Dermis microvascular lymphatic vessel endothelial cell (primary cell): Measurements from ENCODE around the gene PARVA. TPM values are rescaled to one million over a fixed set of nuclear protein-coding genes. Genes with fewer than 3 reads are reported as not detected.

Source experiments
- DNase-seq, 2 donors: peaks; one replicate each; pipeline versions ENCODE4 v3.0.0 to v3.0.0-alpha.2; 2010; ENCODE audit warnings: low read depth in 2 of 2
- total RNA-seq: library from RNA; depleted of rRNA; stranded (reverse); fragments of >200 nt; gene quantifications from 2 replicates; pipeline ENCODE4 v1.2.1, GENCODE V29; 2014

PARVA gene
- total RNA-seq, 1 donor from 2014 or later: 17.6 TPM

GRCh38 chr11:12430954-12431595 is 53.7 kb downstream of the PARVA start:
- DNase-seq: peak; percentile 23 to 82

- no peak for DNase-seq
Measured at GRCh38 chr11:12432507-12432906, 55.1 kb downstream of the PARVA start.

- no peak for DNase-seq
Measured at GRCh38 chr11:12433121-12433520, 55.8 kb downstream of the PARVA start.

- no peak for DNase-seq
Measured at GRCh38 chr11:12433571-12434324, 56.4 kb downstream of the PARVA start.

DNA sequence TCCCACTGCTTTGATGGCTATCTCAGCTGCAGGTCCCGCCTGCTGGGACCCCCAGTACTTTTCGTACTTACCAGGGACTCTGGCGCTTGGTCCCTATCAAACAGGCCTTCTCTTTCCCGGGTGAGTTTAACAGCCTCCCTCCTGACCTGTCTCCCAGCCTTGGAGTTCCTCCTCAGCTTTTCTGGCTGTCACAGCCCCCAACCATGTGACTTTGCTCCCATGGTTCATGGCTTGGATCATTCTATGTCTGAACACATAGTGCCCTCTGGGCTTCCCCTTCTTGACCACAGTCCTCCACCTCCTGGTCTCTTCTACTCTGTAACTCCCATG is 56.9 kb downstream of the PARVA start:
- no peak for DNase-seq

- DNase-seq: no peak
Measured at GRCh38 chr11:12435264-12435663, 57.9 kb downstream of the PARVA start.

DNA sequence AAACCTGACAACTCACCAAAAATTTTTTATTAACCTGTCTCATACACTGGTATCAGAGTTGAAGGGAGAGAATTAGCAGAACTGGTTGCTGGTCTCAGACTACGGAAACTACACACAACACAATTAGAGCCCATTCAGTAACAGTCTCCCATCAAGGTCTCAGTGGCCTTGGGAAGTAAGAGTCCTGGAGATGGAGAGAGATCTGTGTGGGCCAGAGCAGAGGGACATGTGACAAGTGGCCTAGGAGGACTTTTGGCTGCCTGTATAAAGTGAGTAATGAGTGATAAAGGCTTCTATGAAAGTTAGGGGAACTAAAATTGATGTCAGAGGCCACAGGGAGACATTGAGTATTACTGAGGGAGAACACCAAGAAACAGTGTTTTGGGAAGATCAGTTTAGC is 58.9 kb downstream of the PARVA start:
- no peak for DNase-seq

- no peak for DNase-seq
Measured at GRCh38 chr11:12438291-12438690, 60.9 kb downstream of the PARVA start.

DNA sequence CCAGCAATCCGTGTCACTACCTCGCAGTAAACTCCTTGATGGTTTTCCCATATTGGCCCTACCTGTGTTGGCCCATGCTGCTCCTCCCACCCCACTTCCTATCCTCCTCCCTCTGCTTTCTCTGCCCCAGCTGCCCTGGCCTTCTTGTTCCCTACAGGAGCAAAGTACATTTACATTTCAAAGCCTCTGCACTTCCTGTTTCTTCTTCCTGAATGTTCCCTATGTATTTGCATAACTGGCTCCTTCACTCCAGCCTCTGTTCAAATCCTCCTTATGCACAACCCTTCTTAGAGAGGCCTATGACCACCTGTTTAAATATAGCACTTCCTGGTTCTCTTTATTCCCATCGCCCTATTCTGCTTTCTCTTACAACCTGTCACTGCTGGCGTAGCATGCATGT is 62.2 kb downstream of the PARVA start:
- no peak for DNase-seq

DNA sequence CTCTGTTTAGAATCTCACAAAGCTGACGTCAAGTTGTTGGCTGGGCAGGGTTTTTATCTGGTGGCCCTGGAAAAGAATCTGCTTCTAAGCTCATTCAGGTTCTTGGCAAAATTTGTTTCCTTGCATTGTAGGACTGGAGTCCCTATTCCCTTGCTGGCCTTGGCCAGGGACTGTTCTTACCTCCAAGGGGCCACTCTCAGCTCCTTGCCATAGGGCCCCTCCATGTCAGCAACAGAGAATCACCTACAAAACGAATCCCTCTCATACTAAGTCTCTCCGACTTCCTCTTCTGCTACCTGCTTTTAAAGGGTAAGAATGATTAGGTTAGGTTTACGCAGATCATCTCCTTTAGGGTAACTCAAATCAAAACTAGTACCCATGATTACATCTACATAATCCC is 63.2 kb downstream of the PARVA start:
- no peak for DNase-seq

DNA sequence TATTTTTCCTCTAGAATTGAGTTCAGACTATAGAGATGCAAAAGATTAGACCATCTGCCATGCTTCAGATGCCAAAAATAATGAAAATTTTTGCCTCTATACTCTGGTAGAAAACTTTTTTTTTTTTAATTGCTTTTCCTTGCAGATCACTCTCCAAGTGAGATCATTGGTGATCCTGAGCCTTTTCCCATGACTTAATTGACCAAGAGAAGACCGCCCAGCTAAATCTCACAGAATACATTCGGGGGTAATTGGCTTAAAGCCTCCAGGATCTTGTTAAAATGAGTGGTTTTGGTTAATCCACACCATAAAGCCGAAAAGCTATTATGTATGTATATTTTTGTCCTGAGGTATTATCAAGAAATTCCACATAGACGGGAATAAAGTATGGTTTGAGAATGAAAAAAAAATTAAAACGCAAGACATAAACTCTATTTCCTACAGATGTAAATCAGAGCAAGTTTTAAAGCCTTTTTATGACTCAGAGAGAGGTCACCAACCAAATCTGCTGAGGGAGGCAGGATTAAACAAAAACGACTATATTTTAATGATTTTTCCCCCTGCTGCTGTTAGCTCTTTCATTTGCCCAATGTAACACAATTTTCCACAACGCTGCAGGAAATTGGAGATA is 64.0 kb downstream of the PARVA start:
- no peak for DNase-seq

GRCh38 chr11:12444601-12445000 is 67.2 kb downstream of the PARVA start:
- no peak for DNase-seq

DNA sequence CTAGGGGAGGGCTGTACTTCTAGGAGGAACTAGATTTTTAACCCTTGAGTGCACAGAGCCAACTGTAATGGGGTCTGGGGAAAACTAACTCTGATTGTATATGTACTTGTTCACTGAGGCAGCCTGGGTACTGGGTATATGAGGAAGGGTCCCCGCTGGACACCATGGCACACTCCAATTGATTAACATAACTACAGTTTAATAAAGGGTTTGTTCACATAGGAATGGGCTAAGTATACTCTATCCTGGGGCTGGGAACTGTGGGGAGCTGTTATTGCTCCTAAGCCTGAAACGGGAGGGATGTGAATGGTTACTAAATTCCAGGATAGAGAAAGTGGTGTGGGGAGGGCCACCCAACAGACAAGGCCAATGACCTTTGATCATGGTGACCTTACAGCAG is 67.6 kb downstream of the PARVA start:
- DNase-seq: no peak

- no peak for DNase-seq
Measured at GRCh38 chr11:12446863-12447262, 69.5 kb downstream of the PARVA start.

GRCh38 chr11:12448131-12448939 is 71.0 kb downstream of the PARVA start:
- DNase-seq: no peak

DNA sequence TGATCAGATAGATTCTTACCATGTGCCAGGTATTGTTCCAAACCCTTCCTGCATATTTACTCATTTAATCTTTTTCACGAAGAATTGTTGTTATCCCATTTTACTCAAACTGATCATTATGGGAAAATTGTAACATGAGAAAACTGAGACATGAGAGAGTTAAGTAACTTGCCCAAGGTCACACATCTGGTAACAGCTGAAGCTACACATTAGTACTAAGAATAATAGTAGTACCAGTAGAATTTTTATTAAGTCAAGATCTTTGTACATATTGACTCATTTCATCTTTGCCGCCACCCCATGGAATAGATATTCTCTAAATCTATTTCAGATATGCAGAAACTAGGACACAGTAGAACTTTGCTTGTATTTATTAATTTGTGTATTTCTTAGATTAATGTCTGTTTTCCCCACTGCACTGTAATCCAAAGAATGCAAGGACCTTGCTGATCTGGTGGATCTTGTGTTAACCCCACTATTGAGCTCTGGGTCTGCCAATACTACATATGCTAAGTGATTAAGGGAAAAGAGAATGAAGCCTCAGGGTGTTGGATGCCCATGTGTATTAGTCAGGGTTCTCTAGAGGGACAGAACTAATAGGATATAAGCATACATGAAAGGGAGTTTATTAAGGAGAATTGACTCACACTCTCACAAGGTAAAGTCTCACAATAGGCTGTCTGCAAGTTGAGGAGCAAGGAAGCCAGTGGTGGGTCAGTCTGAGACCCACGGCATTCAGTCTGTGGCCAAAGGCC is 72.8 kb downstream of the PARVA start:
- DNase-seq: no peak

GRCh38 chr11:12451179-12451814 is 73.9 kb downstream of the PARVA start:
- no peak for DNase-seq

DNA sequence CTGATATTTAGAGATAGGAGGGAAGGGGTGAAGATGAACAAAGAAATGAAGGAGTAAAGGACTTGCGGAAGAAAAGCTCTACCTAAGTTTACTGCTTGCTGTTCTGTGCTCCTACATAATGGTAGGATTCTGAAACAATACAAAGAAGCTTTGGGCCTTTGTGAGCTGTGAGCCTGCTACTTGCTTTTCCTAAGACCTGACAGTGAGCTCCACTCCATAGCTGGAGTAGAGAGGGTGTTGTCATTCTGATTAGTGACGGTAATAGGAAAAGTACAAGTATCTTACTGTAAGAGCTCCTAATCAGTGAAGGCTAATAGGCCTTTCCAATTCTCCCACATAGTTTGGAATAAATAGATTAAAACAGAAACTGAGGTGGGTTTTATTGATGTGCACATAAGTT is 75.9 kb downstream of the PARVA start:
- DNase-seq: no peak

- DNase-seq: peak in 1 of 2 donors; percentile 65
Measured at GRCh38 chr11:12454782-12455181, 77.4 kb downstream of the PARVA start.

DNA sequence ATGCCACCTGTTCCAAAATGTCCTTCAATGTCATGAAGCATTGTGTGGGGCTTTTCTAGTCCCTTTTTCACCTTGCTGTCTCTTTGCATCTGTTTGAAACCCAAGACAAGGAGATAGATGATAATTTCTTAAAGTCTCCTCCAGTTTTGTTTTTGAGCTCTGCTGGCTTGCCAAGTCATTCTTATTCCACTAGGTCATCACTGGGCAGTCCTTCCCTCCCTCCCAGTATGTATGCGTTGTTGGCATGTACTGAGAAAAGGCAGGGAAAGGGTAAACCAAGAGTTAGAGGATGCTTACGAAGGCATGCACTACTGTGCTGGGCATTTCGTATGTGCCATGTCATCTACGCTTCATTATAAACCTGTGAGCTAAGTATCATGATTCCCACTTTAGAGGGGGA is 78.6 kb downstream of the PARVA start:
- no peak for DNase-seq
